ENCODE measurements around the gene TOPBP1. TPM values are rescaled to one million over a fixed set of nuclear protein-coding genes. Genes with fewer than 3 reads are reported as not detected.
"Not testable (repeated sequence)": the region's sequence is repeated elsewhere in the genome, so short reads cannot be mapped to it uniquely, and the experiment has no call there.

Gene TOPBP1
- total RNA-seq, 1 donor, result 33.7 TPM

DNA sequence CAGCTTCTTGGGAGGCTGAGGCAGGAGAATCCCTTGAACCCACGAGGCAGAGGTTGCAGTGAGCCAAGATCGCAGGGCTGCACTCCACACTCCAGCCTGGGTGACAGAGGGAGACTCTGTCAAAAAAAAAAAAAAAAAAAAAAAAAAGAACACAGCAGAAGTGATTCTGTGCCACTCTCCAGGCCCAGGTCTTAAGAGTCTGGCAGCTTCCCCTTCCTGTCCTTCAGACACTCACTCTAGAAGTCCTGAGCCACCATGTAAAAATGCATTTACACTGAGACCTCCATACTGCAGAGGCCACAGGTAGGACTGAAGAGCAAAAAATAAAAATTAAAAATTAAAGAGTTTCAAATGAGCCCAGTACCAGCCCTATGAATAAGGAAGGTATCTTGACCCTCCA is 100.1 kb downstream of the TOPBP1 start:
- H4K20me1 ChIP-seq (ENCODE audit: insufficient read depth, low read length), result no peaks in the 10 kb centered on the region
- no peaks in the 10 kb centered on the region for H3K79me2 ChIP-seq (ENCODE audit: insufficient read depth, low read length)
- H3K9me3 ChIP-seq (ENCODE audit: low read depth, low read length), result no peaks in the 10 kb centered on the region
- H3K36me3 ChIP-seq (ENCODE audit: insufficient read depth, low read length), result no peaks in the 10 kb centered on the region
- no peak overlapping the region for H3K4me2 ChIP-seq (ENCODE audit: insufficient read depth, low read length)
- DNase-seq (ENCODE audit: insufficient read length, low spot score, missing footprints), result no peak
- H2AFZ ChIP-seq (ENCODE audit: low read length), result no peak overlapping the region
- peaks cover 7% of the 10 kb centered on the region for H3K4me1 ChIP-seq (ENCODE audit: insufficient read depth, low read length)
- H3K27ac ChIP-seq (ENCODE audit: low read depth, low read length), result no peak overlapping the region
- no peaks in the 10 kb centered on the region for H3K27me3 ChIP-seq (ENCODE audit: insufficient read depth, low read length)
- TF ChIP-seq, protein P1, sequence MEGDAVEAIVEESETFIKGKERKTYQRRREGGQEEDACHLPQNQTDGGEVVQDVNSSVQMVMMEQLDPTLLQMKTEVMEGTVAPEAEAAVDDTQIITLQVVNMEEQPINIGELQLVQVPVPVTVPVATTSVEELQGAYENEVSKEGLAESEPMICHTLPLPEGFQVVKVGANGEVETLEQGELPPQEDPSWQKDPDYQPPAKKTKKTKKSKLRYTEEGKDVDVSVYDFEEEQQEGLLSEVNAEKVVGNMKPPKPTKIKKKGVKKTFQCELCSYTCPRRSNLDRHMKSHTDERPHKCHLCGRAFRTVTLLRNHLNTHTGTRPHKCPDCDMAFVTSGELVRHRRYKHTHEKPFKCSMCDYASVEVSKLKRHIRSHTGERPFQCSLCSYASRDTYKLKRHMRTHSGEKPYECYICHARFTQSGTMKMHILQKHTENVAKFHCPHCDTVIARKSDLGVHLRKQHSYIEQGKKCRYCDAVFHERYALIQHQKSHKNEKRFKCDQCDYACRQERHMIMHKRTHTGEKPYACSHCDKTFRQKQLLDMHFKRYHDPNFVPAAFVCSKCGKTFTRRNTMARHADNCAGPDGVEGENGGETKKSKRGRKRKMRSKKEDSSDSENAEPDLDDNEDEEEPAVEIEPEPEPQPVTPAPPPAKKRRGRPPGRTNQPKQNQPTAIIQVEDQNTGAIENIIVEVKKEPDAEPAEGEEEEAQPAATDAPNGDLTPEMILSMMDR (IDR thresholded peaks at IDR 0.05; ENCODE audit: extremely low read depth, low read depth, low read length), result no peak
- no peak overlapping the region for H3K4me3 ChIP-seq (ENCODE audit: insufficient read depth, low read length)

DNA sequence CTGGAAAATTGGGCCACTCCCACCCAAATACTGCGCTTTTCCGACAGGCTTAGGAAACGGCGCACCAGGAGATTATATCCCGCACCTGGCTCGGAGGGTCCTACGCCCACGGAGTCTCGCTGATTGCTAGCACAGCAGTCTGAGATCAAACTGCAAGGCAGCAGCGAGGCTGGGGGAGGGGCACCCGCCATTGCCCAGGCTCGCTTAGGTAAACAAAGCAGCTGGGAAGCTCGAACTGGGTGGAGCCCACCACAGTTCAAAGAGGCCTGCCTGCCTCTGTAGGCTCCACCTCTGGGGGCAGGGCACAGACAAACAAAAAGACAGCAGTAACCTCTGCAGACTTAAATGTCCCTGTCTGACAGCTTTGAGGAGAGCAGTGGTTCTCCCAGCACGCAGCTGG is 110.2 kb downstream of the TOPBP1 start:
- H3K4me1 ChIP-seq (ENCODE audit: insufficient read depth, low read length), result peaks cover 21% of the 10 kb centered on the region
- H3K79me2 ChIP-seq (ENCODE audit: insufficient read depth, low read length); H3K27ac ChIP-seq (ENCODE audit: low read depth, low read length); H3K27me3 ChIP-seq (ENCODE audit: insufficient read depth, low read length); H4K20me1 ChIP-seq (ENCODE audit: insufficient read depth, low read length); H3K9me3 ChIP-seq (ENCODE audit: low read depth, low read length); H3K36me3 ChIP-seq (ENCODE audit: insufficient read depth, low read length); H3K4me2 ChIP-seq (ENCODE audit: insufficient read depth, low read length); H2AFZ ChIP-seq (ENCODE audit: low read length); DNase-seq (ENCODE audit: insufficient read length, low spot score, missing footprints); H3K4me3 ChIP-seq (ENCODE audit: insufficient read depth, low read length): not testable (repeated sequence)

Small RNAs within 50 kb of the gene (small RNA-seq; reads per million reads assigned to genes)
- gene RF00438, result not detected
- not detected for gene RNA5SP140
- gene RNU6-678P, result not detected

Other genes with a start within 250 kb of the TOPBP1 start
- gene CDV3, start 88.3 kb downstream of the TOPBP1 start, total RNA-seq, result 154 and 166 TPM in 2 replicates
- gene TF, start 84.5 kb upstream of the TOPBP1 start, total RNA-seq, result 0.36 and 0.88 TPM in 2 replicates
- 76.0 and 80.3 TPM in 2 replicates for gene SRPRB, start 143.9 kb upstream of the TOPBP1 start, total RNA-seq
- 0.59 and 0.72 TPM in 2 replicates for gene RAB6B, start 233.9 kb upstream of the TOPBP1 start, total RNA-seq

Data from osteoblast (primary cell).